ENCODE results near the gene IPO5. TPM values are rescaled to one million over a fixed set of nuclear protein-coding genes. Genes with fewer than 3 reads are reported as not detected.

Gene IPO5
- total and polyA plus RNA-seq, 2 of the 8 experiments (the other 6 are each of a cell fraction or from before 2014, with no cell fraction given), result 143 to 410 TPM

DNA sequence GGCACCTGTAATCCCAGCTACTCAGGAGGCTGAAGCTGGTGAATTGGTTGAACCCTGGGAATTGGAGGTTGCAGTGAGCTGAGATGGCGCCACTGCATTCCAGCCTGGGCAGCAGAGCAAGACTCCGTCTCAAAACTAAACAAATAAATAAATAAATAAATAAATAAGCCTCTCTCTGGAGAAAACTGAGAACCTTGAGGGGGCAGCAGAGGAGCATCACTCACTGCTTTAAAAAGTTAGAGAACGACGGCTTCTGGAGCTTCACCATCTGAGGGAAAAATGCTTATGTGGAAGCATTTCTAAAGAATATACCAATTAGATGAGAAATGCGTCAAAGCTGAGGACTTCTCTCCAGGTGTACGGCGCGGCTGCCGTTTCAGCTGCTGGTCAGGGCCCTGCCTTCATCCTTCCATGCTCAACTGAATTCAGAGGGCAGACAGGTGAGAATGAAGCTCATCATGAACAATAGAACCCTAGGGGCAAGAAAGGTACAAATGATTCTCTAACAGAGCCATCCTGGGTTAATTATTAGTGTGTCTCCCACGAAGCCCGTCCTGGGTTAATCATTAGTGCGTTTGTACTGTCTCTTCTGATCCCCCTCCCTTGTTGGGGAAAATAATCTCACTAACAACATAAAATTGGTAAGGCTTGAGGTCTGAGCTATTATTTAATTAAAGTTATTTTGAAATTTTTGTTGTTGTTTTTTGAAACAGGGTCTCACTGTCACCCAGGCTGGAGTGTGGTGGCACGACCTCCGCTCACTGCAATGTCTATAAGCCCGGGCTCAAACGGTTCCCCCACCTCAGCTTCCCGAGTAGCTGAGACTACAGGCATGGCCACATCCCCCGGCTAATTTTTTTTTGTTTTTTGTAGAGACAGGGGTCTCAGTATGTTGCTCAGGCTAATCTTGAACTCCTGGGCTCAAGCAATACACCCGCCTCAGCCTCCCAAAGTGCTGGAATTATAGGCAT, 80.1 kb downstream of the IPO5 start (continued):
- TF ChIP-seq JUN (IDR thresholded peaks at IDR 0.05; ENCODE audit: low read depth, low read length), result no peak
- no peak for TF ChIP-seq TCF12 (IDR thresholded peaks at IDR 0.05; ENCODE audit: low read depth, low read length)
- TF ChIP-seq CBX8 (IDR thresholded peaks at IDR 0.05; ENCODE audit: borderline replicate concordance, low read depth, low read length), result no peak
